ENCODE data around the gene SLC34A1. TPM values are rescaled to one million over a fixed set of nuclear protein-coding genes. Genes with fewer than 3 reads are reported as not detected.
A peak's percentile ranks its signal among the peaks of the same experiment; 100 is the strongest.

The SLC34A1 gene
- total and polyA plus RNA-seq, 2 of the 13 experiments (the other 11 are each of a cell fraction or from before 2014, with no cell fraction given), result 0.03 to 0.20 TPM

DNA sequence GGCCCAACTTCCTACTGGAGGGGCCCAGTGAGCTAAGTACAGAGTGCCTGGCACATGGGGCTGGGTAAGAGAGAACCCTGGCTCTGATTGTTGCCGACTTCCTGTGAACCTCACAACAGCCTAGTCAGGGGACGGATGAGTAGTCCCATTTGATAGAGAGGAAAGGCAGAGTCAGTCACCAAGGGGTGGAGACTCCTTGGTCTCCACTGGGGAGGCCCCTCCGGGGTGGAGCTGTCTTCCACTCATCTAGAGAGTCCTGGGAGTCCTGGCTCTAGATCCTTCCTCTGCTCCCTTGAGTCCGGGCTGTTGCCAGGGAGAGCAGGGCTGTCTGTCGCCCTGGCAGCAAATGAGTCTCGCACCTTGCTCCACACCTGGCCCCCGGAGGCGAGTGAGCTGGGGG is 50.2 kb downstream of the SLC34A1 start:
- Histone ChIP-seq H2AFZ (ENCODE audit: low read length) (no peak overlapping the region), H3K36me3 (replicated peaks in 1 of 2; ENCODE audit: control insufficient read depth in 1 of 2, insufficient read depth in 2 of 2, low read length in 2 of 2) (peaks cover 22 to 32% of the 10 kb centered on the region in 2 experiments; a peak in 4 of 5 replicates), H4K20me1 (ENCODE audit: insufficient read depth, low read length) (no peaks in the 10 kb centered on the region), H3K27ac (ENCODE audit: extremely low read length, insufficient read depth, low read length) (no peak overlapping the region), H3K4me2 (ENCODE audit: low read depth, low read length) (no peak overlapping the region), H3K4me3 (replicated peaks in 1 of 3; ENCODE audit: insufficient read depth in 1 of 3, low read depth in 2 of 3, low read length in 3 of 3) (no peak overlapping the region), H3K9me3 (ENCODE audit: low read length) (no peaks in the 10 kb centered on the region), H3K9ac (ENCODE audit: insufficient read depth, low read depth, low read length) (no peak overlapping the region), H3K79me2 (ENCODE audit: insufficient read depth, low read length) (no peaks in the 10 kb centered on the region), H3K27me3 (ENCODE audit: control insufficient read depth in 1 of 2, insufficient read depth in 2 of 2, low read length in 2 of 2) (no peaks in the 10 kb centered on the region), H3K4me1 (ENCODE audit: insufficient read depth, low read length) (peaks cover 35% of the 10 kb centered on the region)
- ChIA-PET CTCF (ENCODE audit: low intra/inter-chr PET ratio, low total read pairs) (no interaction called here), POLR2A (interaction anchor here (1.0 to 1.2 kb wide), 3 partner anchors 13 to 56 kb away, joined by 3 to 4 read pairs (median 3); no protein-coding TSS in a partner anchor)
- FAIRE-seq (no peak), ATAC-seq (no peak), DNase-seq (ENCODE audit: low spot score) (no peak)
- in situ Hi-C loops (cut with HindIII; ENCODE audit: extremely low pct_ligation_motif_present, low pct_unique_long_range_greater_than_20kb) (no loop called here), intact Hi-C loops (cut with micrococcal nuclease; ENCODE audit: unreplicated experiment) (no loop called here)
- 92% methylated on average over 3 of the region's 8 CpGs for whole genome bisulfite sequencing (ENCODE audit: low lambda C conversion rate)
- BruUV-seq (replicated peaks), result no TSS peak
- TF ChIP-seq PHB2 (IDR thresholded peaks at IDR 0.05; ENCODE audit: partially characterized antibody) (no peak), POLR2G (IDR thresholded peaks at IDR 0.05; ENCODE audit: low read depth, low read length) (0 out of 2 replicates have a peak, but pooled peaks have one; percentile 38)

DNA sequence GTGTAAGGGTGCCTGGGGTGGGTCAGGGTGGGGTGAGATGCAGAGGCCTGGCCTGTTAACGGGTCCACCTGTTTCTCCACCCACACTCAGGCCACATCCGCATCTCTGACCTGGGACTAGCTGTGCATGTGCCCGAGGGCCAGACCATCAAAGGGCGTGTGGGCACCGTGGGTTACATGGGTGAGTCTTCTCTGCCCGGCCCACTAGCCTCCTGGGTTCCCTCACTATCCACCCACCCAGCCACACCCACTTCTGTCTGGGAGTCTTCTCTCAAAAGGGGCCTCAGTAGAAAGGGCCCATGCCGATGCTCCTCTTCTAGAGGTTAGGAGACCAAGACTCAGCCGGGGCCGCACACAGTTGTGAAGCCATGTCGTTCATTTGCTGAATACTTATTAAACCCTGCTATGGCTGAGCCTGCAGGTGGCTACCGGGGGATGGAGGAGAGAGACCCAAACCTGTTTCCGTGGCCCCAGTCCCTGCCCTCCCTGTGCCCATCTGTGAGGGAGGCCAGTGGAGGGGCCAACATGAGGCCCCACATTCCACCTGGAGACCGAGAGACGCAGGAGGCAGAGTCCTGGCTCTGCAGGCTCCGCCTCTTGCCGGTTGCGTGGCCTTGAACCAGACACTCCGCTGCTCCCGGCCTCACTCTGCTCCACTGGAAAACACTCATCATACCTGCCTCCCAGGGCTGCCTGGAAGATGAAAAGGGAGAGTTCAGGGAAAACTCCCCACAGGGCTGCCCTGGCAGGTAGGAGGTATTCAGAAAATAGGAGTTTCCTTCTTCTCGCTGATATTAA is 50.9 kb downstream of the SLC34A1 start:
- Histone ChIP-seq H2AFZ (ENCODE audit: low read length) (no peak overlapping the region), H3K36me3 (replicated peaks in 1 of 2; ENCODE audit: control insufficient read depth in 1 of 2, insufficient read depth in 2 of 2, low read length in 2 of 2) (peaks cover 22 to 32% of the 10 kb centered on the region in 2 experiments; a peak in 4 of 5 replicates), H3K27ac (ENCODE audit: extremely low read length, insufficient read depth, low read length) (peak overlapping the region; percentile 58), H3K79me2 (ENCODE audit: insufficient read depth, low read length) (no peaks in the 10 kb centered on the region), H3K4me2 (ENCODE audit: low read depth, low read length) (peak overlapping the region; percentile 14; the same call in 1 of the 2 replicates), H3K9ac (ENCODE audit: insufficient read depth, low read depth, low read length) (no peak overlapping the region), H3K9me3 (ENCODE audit: low read length) (no peaks in the 10 kb centered on the region), H4K20me1 (ENCODE audit: insufficient read depth, low read length) (no peaks in the 10 kb centered on the region), H3K4me3 (replicated peaks in 1 of 3; ENCODE audit: insufficient read depth in 1 of 3, low read depth in 2 of 3, low read length in 3 of 3) (no peak overlapping the region; a peak in 1 of 6 replicates), H3K27me3 (ENCODE audit: control insufficient read depth in 1 of 2, insufficient read depth in 2 of 2, low read length in 2 of 2) (no peaks in the 10 kb centered on the region), H3K4me1 (ENCODE audit: insufficient read depth, low read length) (peaks cover 35% of the 10 kb centered on the region)
- in situ Hi-C loops (cut with HindIII; ENCODE audit: extremely low pct_ligation_motif_present, low pct_unique_long_range_greater_than_20kb) (no loop called here), intact Hi-C loops (cut with micrococcal nuclease; ENCODE audit: unreplicated experiment) (no loop called here)
- FAIRE-seq, result no peak
- peak; percentile 69 for DNase-seq (ENCODE audit: low spot score)
- peak; percentile 82 for ATAC-seq
- CTCF ChIA-PET (ENCODE audit: low intra/inter-chr PET ratio, low total read pairs), result no interaction called here
- POLR2A ChIA-PET, result interaction anchor here (1.1 to 1.6 kb wide), 4 partner anchors 9 to 56 kb away, joined by 3 to 5 read pairs (median 3); partner anchors contain the start of gene GRK6
- WGBS (ENCODE audit: low lambda C conversion rate), result 67% methylated on average over 6 of the region's 20 CpGs
- no TSS peak for BruUV-seq (replicated peaks)
- 0 out of 2 replicates have a peak, but pooled peaks have one; percentile 26 for TF ChIP-seq HNRNPL (IDR thresholded peaks at IDR 0.05; ENCODE audit: low read depth, low read length)
- 0 out of 2 replicates have a peak, but pooled peaks have one; percentile 26 for TF ChIP-seq NCOA2 (CRISPR knock-in tag; IDR thresholded peaks at IDR 0.05)
- TF ChIP-seq ZFX (CRISPR knock-in tag; IDR thresholded peaks at IDR 0.05; ENCODE audit: low read depth), result peak; percentile 53; the same call in 1 of the 2 replicates
- no peak for TF ChIP-seq NCOR1 (IDR thresholded peaks at IDR 0.05; ENCODE audit: borderline replicate concordance, low read length)
- TF ChIP-seq SOX6 (IDR thresholded peaks at IDR 0.05), result no peak
- TF ChIP-seq SOX6 (CRISPR knock-in tag; IDR thresholded peaks at IDR 0.05), result peak; percentile 52; the same call in 1 of the 2 replicates
- TF ChIP-seq, protein P1, sequence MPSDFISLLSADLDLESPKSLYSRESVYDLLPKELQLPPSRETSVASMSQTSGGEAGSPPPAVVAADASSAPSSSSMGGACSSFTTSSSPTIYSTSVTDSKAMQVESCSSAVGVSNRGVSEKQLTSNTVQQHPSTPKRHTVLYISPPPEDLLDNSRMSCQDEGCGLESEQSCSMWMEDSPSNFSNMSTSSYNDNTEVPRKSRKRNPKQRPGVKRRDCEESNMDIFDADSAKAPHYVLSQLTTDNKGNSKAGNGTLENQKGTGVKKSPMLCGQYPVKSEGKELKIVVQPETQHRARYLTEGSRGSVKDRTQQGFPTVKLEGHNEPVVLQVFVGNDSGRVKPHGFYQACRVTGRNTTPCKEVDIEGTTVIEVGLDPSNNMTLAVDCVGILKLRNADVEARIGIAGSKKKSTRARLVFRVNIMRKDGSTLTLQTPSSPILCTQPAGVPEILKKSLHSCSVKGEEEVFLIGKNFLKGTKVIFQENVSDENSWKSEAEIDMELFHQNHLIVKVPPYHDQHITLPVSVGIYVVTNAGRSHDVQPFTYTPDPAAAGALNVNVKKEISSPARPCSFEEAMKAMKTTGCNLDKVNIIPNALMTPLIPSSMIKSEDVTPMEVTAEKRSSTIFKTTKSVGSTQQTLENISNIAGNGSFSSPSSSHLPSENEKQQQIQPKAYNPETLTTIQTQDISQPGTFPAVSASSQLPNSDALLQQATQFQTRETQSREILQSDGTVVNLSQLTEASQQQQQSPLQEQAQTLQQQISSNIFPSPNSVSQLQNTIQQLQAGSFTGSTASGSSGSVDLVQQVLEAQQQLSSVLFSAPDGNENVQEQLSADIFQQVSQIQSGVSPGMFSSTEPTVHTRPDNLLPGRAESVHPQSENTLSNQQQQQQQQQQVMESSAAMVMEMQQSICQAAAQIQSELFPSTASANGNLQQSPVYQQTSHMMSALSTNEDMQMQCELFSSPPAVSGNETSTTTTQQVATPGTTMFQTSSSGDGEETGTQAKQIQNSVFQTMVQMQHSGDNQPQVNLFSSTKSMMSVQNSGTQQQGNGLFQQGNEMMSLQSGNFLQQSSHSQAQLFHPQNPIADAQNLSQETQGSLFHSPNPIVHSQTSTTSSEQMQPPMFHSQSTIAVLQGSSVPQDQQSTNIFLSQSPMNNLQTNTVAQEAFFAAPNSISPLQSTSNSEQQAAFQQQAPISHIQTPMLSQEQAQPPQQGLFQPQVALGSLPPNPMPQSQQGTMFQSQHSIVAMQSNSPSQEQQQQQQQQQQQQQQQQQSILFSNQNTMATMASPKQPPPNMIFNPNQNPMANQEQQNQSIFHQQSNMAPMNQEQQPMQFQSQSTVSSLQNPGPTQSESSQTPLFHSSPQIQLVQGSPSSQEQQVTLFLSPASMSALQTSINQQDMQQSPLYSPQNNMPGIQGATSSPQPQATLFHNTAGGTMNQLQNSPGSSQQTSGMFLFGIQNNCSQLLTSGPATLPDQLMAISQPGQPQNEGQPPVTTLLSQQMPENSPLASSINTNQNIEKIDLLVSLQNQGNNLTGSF (CRISPR knock-in tag; IDR thresholded peaks at IDR 0.05), result no peak
- peak; percentile 80; the same call in 1 of the 2 replicates for TF ChIP-seq MEIS1 (CRISPR knock-in tag; IDR thresholded peaks at IDR 0.05; ENCODE audit: borderline replicate concordance)
- TF ChIP-seq NR2F6 (IDR thresholded peaks at IDR 0.05), result no peak
- TF ChIP-seq NR2F6 (CRISPR knock-in tag; IDR thresholded peaks at IDR 0.05), result peak; percentile 47; the same call in 1 of the 2 replicates
